Measurements from ENCODE around the gene ERO1B. TPM values are rescaled to one million over a fixed set of nuclear protein-coding genes. Genes with fewer than 3 reads are reported as not detected.

The ERO1B gene
- polyA plus RNA-seq, 4 donors = 2.4 to 6.7 (median 3.6) TPM

GRCh38 chr1:236304682-236305081 lies 22.9 kb upstream of the ERO1B start:
- Histone ChIP-seq H3K4me1 (ENCODE audit: control insufficient read depth in 3 of 3, insufficient read depth in 2 of 3, low read depth in 1 of 3, low read length in 2 of 3) (peaks cover 0 to 4% (median 0%) of the 10 kb centered on the region in 3 donors), H3K27ac (ENCODE audit: low read depth in 1 of 3, low read length in 2 of 3) (no peak overlapping the region), H3K4me3 (ENCODE audit: low read depth in 1 of 3, low read length in 3 of 3) (no peak overlapping the region), H3K27me3 (ENCODE audit: control insufficient read depth in 3 of 3, insufficient read depth in 3 of 3, low read length in 3 of 3) (no peaks in the 10 kb centered on the region), H3K9me3 (ENCODE audit: control insufficient read depth in 2 of 2, insufficient read depth in 1 of 2, low read depth in 1 of 2, low read length in 1 of 2) (peaks cover 0 to 8% of the 10 kb centered on the region in 2 donors), H3K36me3 (ENCODE audit: control insufficient read depth in 3 of 3, insufficient read depth in 2 of 3, low read depth in 1 of 3, low read length in 3 of 3) (no peaks in the 10 kb centered on the region)
- peak in 1 of 2 donors; percentile 64 for DNase-seq
- no peak for FAIRE-seq
- 15 to 65% (median 28%) methylated on average over 4 of the region's 4 CpGs for WGBS, 3 donors

- Histone ChIP-seq H3K4me1 (ENCODE audit: control insufficient read depth in 3 of 3, insufficient read depth in 2 of 3, low read depth in 1 of 3, low read length in 2 of 3) (peaks cover 0 to 4% (median 0%) of the 10 kb centered on the region in 3 donors), H3K36me3 (ENCODE audit: control insufficient read depth in 3 of 3, insufficient read depth in 2 of 3, low read depth in 1 of 3, low read length in 3 of 3) (no peaks in the 10 kb centered on the region), H3K9me3 (ENCODE audit: control insufficient read depth in 2 of 2, insufficient read depth in 1 of 2, low read depth in 1 of 2, low read length in 1 of 2) (peaks cover 0 to 8% of the 10 kb centered on the region in 2 donors), H3K27me3 (ENCODE audit: control insufficient read depth in 3 of 3, insufficient read depth in 3 of 3, low read length in 3 of 3) (no peaks in the 10 kb centered on the region), H3K4me3 (ENCODE audit: low read depth in 1 of 3, low read length in 3 of 3) (no peak overlapping the region), H3K27ac (ENCODE audit: low read depth in 1 of 3, low read length in 2 of 3) (no peak overlapping the region)
- FAIRE-seq = no peak
- WGBS, 3 donors = 74 to 81% (median 79%) methylated on average over 4 of the region's 4 CpGs
- no peak for DNase-seq
Measured at GRCh38 chr1:236303675-236304074, 21.9 kb upstream of the ERO1B start.

GRCh38 chr1:236302941-236303340 lies 21.2 kb upstream of the ERO1B start:
- WGBS, 3 donors = 71 to 94% (median 82%) methylated on average over 2 of the region's 2 CpGs

GRCh38 chr1:236301958-236302335 lies 20.2 kb upstream of the ERO1B start:
- FAIRE-seq (no peak), DNase-seq (peak in 1 of 2 donors; percentile 16)
- H3K4me1 ChIP-seq (ENCODE audit: control insufficient read depth in 3 of 3, insufficient read depth in 2 of 3, low read depth in 1 of 3, low read length in 2 of 3) = peaks cover 0 to 4% (median 0%) of the 10 kb centered on the region in 3 donors
- H3K27ac ChIP-seq (ENCODE audit: low read depth in 1 of 3, low read length in 2 of 3) = no peak overlapping the region
- H3K27me3 ChIP-seq (ENCODE audit: control insufficient read depth in 3 of 3, insufficient read depth in 3 of 3, low read length in 3 of 3) = no peaks in the 10 kb centered on the region
- peaks cover 0 to 8% of the 10 kb centered on the region in 2 donors for H3K9me3 ChIP-seq (ENCODE audit: control insufficient read depth in 2 of 2, insufficient read depth in 1 of 2, low read depth in 1 of 2, low read length in 1 of 2)
- no peak overlapping the region for H3K4me3 ChIP-seq (ENCODE audit: low read depth in 1 of 3, low read length in 3 of 3)
- H3K36me3 ChIP-seq (ENCODE audit: control insufficient read depth in 3 of 3, insufficient read depth in 2 of 3, low read depth in 1 of 3, low read length in 3 of 3) = no peaks in the 10 kb centered on the region
- WGBS, 3 donors = 6 to 29% (median 18%) methylated on average over 2 of the region's 2 CpGs

More at GRCh38 chr1:236302941-236303340, 21.2 kb upstream of the ERO1B start:
- Histone ChIP-seq H3K36me3 (ENCODE audit: control insufficient read depth in 3 of 3, insufficient read depth in 2 of 3, low read depth in 1 of 3, low read length in 3 of 3) (no peaks in the 10 kb centered on the region), H3K27ac (ENCODE audit: low read depth in 1 of 3, low read length in 2 of 3) (no peak overlapping the region), H3K4me3 (ENCODE audit: low read depth in 1 of 3, low read length in 3 of 3) (no peak overlapping the region), H3K4me1 (ENCODE audit: control insufficient read depth in 3 of 3, insufficient read depth in 2 of 3, low read depth in 1 of 3, low read length in 2 of 3) (peaks cover 0 to 4% (median 0%) of the 10 kb centered on the region in 3 donors), H3K9me3 (ENCODE audit: control insufficient read depth in 2 of 2, insufficient read depth in 1 of 2, low read depth in 1 of 2, low read length in 1 of 2) (peaks cover 0 to 8% of the 10 kb centered on the region in 2 donors), H3K27me3 (ENCODE audit: control insufficient read depth in 3 of 3, insufficient read depth in 3 of 3, low read length in 3 of 3) (no peaks in the 10 kb centered on the region)
- DNase-seq (no peak), FAIRE-seq (no peak)

- DNase-seq (peak in 1 of 2 donors; percentile 35), FAIRE-seq (no peak)
- H3K4me3 ChIP-seq (ENCODE audit: low read depth in 1 of 3, low read length in 3 of 3) = no peak overlapping the region
- peaks cover 0 to 8% of the 10 kb centered on the region in 2 donors for H3K9me3 ChIP-seq (ENCODE audit: control insufficient read depth in 2 of 2, insufficient read depth in 1 of 2, low read depth in 1 of 2, low read length in 1 of 2)
- H3K4me1 ChIP-seq (ENCODE audit: control insufficient read depth in 3 of 3, insufficient read depth in 2 of 3, low read depth in 1 of 3, low read length in 2 of 3) = peaks cover 0 to 4% (median 0%) of the 10 kb centered on the region in 3 donors
- 38 to 63% (median 53%) methylated on average over 16 of the region's 16 CpGs for WGBS, 3 donors
- no peak overlapping the region for H3K27ac ChIP-seq (ENCODE audit: low read depth in 1 of 3, low read length in 2 of 3)
- H3K27me3 ChIP-seq (ENCODE audit: control insufficient read depth in 3 of 3, insufficient read depth in 3 of 3, low read length in 3 of 3) = no peaks in the 10 kb centered on the region
- no peaks in the 10 kb centered on the region for H3K36me3 ChIP-seq (ENCODE audit: control insufficient read depth in 3 of 3, insufficient read depth in 2 of 3, low read depth in 1 of 3, low read length in 3 of 3)
Measured at GRCh38 chr1:236301080-236301957, 19.6 kb upstream of the ERO1B start.

- DNase-seq (peak; percentile 8 to 49), FAIRE-seq (no peak)
- H3K4me3 ChIP-seq (ENCODE audit: low read depth in 1 of 3, low read length in 3 of 3) = no peak overlapping the region
- H3K27ac ChIP-seq (ENCODE audit: low read depth in 1 of 3, low read length in 2 of 3) = no peak overlapping the region
- peaks cover 0 to 3% (median 0%) of the 10 kb centered on the region in 3 donors for H3K4me1 ChIP-seq (ENCODE audit: control insufficient read depth in 3 of 3, insufficient read depth in 2 of 3, low read depth in 1 of 3, low read length in 2 of 3)
- WGBS, 3 donors = 23 to 58% (median 42%) methylated on average over 8 of the region's 8 CpGs
- no peaks in the 10 kb centered on the region for H3K36me3 ChIP-seq (ENCODE audit: control insufficient read depth in 3 of 3, insufficient read depth in 2 of 3, low read depth in 1 of 3, low read length in 3 of 3)
- H3K27me3 ChIP-seq (ENCODE audit: control insufficient read depth in 3 of 3, insufficient read depth in 3 of 3, low read length in 3 of 3) = no peaks in the 10 kb centered on the region
- H3K9me3 ChIP-seq (ENCODE audit: control insufficient read depth in 2 of 2, insufficient read depth in 1 of 2, low read depth in 1 of 2, low read length in 1 of 2) = peaks cover 0 to 8% of the 10 kb centered on the region in 2 donors
Measured at GRCh38 chr1:236297161-236297560, 15.4 kb upstream of the ERO1B start.

GRCh38 chr1:236292425-236292824 lies 10.7 kb upstream of the ERO1B start:
- Histone ChIP-seq H3K4me3 (ENCODE audit: low read depth in 1 of 3, low read length in 3 of 3) (no peak overlapping the region), H3K4me1 (ENCODE audit: control insufficient read depth in 3 of 3, insufficient read depth in 2 of 3, low read depth in 1 of 3, low read length in 2 of 3) (no peaks in the 10 kb centered on the region), H3K9me3 (ENCODE audit: control insufficient read depth in 2 of 2, insufficient read depth in 1 of 2, low read depth in 1 of 2, low read length in 1 of 2) (no peaks in the 10 kb centered on the region), H3K27ac (ENCODE audit: low read depth in 1 of 3, low read length in 2 of 3) (no peak overlapping the region), H3K27me3 (ENCODE audit: control insufficient read depth in 3 of 3, insufficient read depth in 3 of 3, low read length in 3 of 3) (no peaks in the 10 kb centered on the region), H3K36me3 (ENCODE audit: control insufficient read depth in 3 of 3, insufficient read depth in 2 of 3, low read depth in 1 of 3, low read length in 3 of 3) (no peaks in the 10 kb centered on the region)
- FAIRE-seq (no peak), DNase-seq (peak in 1 of 2 donors; percentile 25)
- WGBS, 3 donors = 58 to 80% (median 68%) methylated on average over 3 of the region's 3 CpGs

- Histone ChIP-seq H3K4me1 (ENCODE audit: control insufficient read depth in 3 of 3, insufficient read depth in 2 of 3, low read depth in 1 of 3, low read length in 2 of 3) (no peaks in the 10 kb centered on the region), H3K36me3 (ENCODE audit: control insufficient read depth in 3 of 3, insufficient read depth in 2 of 3, low read depth in 1 of 3, low read length in 3 of 3) (no peaks in the 10 kb centered on the region), H3K27me3 (ENCODE audit: control insufficient read depth in 3 of 3, insufficient read depth in 3 of 3, low read length in 3 of 3) (peaks cover 0 to under 1% (median 0%) of the 10 kb centered on the region in 3 donors), H3K9me3 (ENCODE audit: control insufficient read depth in 2 of 2, insufficient read depth in 1 of 2, low read depth in 1 of 2, low read length in 1 of 2) (no peaks in the 10 kb centered on the region), H3K27ac (ENCODE audit: low read depth in 1 of 3, low read length in 2 of 3) (no peak overlapping the region), H3K4me3 (ENCODE audit: low read depth in 1 of 3, low read length in 3 of 3) (no peak overlapping the region)
- FAIRE-seq (no peak), DNase-seq (no peak)
- WGBS, 3 donors = 83 to 94% (median 89%) methylated on average over 1 of the region's 1 CpG
Measured at GRCh38 chr1:236289492-236290131, 7.9 kb upstream of the ERO1B start.

Measured in small intestine (tissue), 7 donors.